GM18507 (cell line): ENCODE data around the gene PLA2G12B.
"Not testable (repeated sequence)": the region's sequence is repeated elsewhere in the genome, so short reads cannot be mapped to it uniquely, and the experiment has no call there.

ENCODE experiments used
- DNase-seq: peaks from one replicate; pipeline ENCODE4 v3.0.0; 2011; ENCODE audit warnings: low read depth; ENCODE audit not compliant: insufficient read length; ENCODE audit errors: extremely low spot score
- FAIRE-seq: peaks from 2 replicates; lab custom pipeline; 2011; peaks lifted over from hg19 to GRCh38; lab: Jason Lieb, UNC

The PLA2G12B gene

GRCh38 chr10:72954596-72955554 lies at the start of gene PLA2G12B:
Gene PLA2G12B, minus strand, starts transcription at chr10:72954806. Its CDS starts 121 bp downstream, at chr10:72954685.
- FAIRE-seq (no peak), DNase-seq (no peak)

- no peak for FAIRE-seq
These were observed 49.2 kb upstream of the PLA2G12B start for GRCh38 chr10:73003822-73004221.

GRCh38 chr10:73000973-73001372 lies 46.4 kb upstream of the PLA2G12B start:
- no peak for FAIRE-seq
- no peak for DNase-seq

More at GRCh38 chr10:73003822-73004221, 49.2 kb upstream of the PLA2G12B start:
- DNase-seq = no peak

- no peak for FAIRE-seq
- DNase-seq = no peak
These were observed 42.5 kb upstream of the PLA2G12B start for GRCh38 chr10:72997099-72997498.

- not testable (repeated sequence) for DNase-seq, FAIRE-seq
These were observed 40.9 kb upstream of the PLA2G12B start for GRCh38 chr10:72995459-72995858.

GRCh38 chr10:72989771-72990170 lies 35.2 kb upstream of the PLA2G12B start:
- FAIRE-seq = not testable (repeated sequence)

GRCh38 chr10:72984618-72985017 lies 30.0 kb upstream of the PLA2G12B start:
- not testable (repeated sequence) for DNase-seq, FAIRE-seq

More at GRCh38 chr10:72989771-72990170, 35.2 kb upstream of the PLA2G12B start:
- not testable (repeated sequence) for DNase-seq

- DNase-seq (no peak), FAIRE-seq (no peak)
These were observed 27.4 kb upstream of the PLA2G12B start for GRCh38 chr10:72981882-72982529.

GRCh38 chr10:72981028-72981881 lies 26.6 kb upstream of the PLA2G12B start:
- no peak for DNase-seq
- no peak for FAIRE-seq

GRCh38 chr10:72980348-72980747 lies 25.7 kb upstream of the PLA2G12B start:
- DNase-seq (no peak), FAIRE-seq (no peak)

GRCh38 chr10:72979709-72980108 lies 25.1 kb upstream of the PLA2G12B start:
- DNase-seq (no peak), FAIRE-seq (no peak)

GRCh38 chr10:72976886-72977285 lies 22.3 kb upstream of the PLA2G12B start:
- FAIRE-seq = no peak
- no peak for DNase-seq

GRCh38 chr10:72956001-72956400 lies 1.4 kb upstream of the PLA2G12B start:
- no peak for FAIRE-seq

GRCh38 chr10:72954230-72954595 lies 393 bp downstream of the PLA2G12B start:
- DNase-seq (no peak), FAIRE-seq (no peak)

More at GRCh38 chr10:72956001-72956400, 1.4 kb upstream of the PLA2G12B start:
- DNase-seq = no peak

GRCh38 chr10:72953687-72954086 lies 919 bp downstream of the PLA2G12B start:
- DNase-seq (no peak), FAIRE-seq (no peak)

GRCh38 chr10:72952642-72953158 lies 1.9 kb downstream of the PLA2G12B start:
- DNase-seq = no peak
- FAIRE-seq = no peak

- FAIRE-seq (no peak), DNase-seq (no peak)
These were observed 2.4 kb downstream of the PLA2G12B start for GRCh38 chr10:72952189-72952588.

- DNase-seq = no peak
- FAIRE-seq = no peak
These were observed 2.8 kb downstream of the PLA2G12B start for GRCh38 chr10:72951760-72952159.

GRCh38 chr10:72948762-72949161 lies 5.8 kb downstream of the PLA2G12B start:
- DNase-seq (no peak), FAIRE-seq (no peak)
